Epithelial cell of esophagus (primary cell): ENCODE measurements around the gene PPP2R2C.

Source experiments
- DNase-seq: peaks from one replicate; pipeline ENCODE4 v3.0.0; 2010; ENCODE audit warnings: low read depth
- H3K4me3 ChIP-seq: 2 replicates; pipeline ENCODE4 v1.5.1; 2011; ENCODE audit warnings: mild to moderate bottlenecking, low read length, control low read depth
- CTCF ChIP-seq: IDR thresholded peaks from 2 replicates; pipeline ENCODE4 v1.5.1; 2011; ENCODE audit warnings: low read depth, mild to moderate bottlenecking, low read length, control low read depth, inconsistent platforms; ENCODE audit not compliant: insufficient read depth; ENCODE audit errors: missing control alignments

PPP2R2C gene

GRCh38 chr4:6385288-6385687, 87.1 kb downstream of the PPP2R2C start:
- no peak for DNase-seq
- H3K4me3 ChIP-seq = no peak overlapping the region
- no peak for TF ChIP-seq CTCF

GRCh38 chr4:6384541-6384940, 87.9 kb downstream of the PPP2R2C start:
- no peak for DNase-seq
- no peak overlapping the region for H3K4me3 ChIP-seq
- no peak for TF ChIP-seq CTCF

DNA sequence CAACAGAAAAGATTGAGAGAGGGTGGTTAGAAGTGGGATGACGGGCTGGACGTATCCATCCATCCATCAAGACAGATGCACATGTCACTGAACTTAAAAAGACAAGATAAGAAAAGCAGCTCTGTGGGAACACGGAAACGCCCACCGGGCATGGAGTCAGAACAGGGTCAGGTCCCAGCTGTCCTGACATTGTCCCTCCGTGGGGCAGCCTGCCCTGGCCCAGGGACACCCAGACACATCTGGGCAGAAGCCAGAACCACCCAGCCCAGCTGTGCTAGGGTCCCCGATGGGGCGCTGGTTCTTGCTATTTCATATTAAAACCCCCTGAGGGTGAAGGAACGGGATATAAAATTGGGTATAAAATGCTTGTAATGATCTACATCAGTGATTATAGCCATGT, 88.5 kb downstream of the PPP2R2C start:
- no peak for DNase-seq
- no peak overlapping the region for H3K4me3 ChIP-seq
- TF ChIP-seq CTCF = no peak

DNA sequence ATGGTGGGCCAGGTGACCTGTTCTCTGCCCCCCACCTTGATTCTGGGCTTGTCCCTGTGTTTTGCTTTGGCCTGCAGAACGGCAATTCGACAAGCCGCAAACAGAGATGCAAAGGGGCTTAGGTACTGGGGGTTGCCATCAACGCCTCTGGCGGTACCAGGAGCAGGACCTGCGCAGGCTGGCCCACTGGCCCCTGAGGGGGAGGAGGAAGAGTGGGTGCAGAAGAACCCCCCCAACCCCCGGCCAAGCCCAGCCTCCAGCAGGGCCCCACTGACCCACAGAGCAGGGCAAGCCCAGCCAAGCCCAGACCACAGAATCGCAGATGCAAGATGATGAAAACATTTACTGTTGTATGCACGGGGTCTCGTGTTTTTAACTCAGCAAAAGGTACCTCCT, 89.4 kb downstream of the PPP2R2C start:
- DNase-seq = no peak
- no peak for TF ChIP-seq CTCF

GRCh38 chr4:6381571-6382123, 90.8 kb downstream of the PPP2R2C start:
- TF ChIP-seq CTCF = no peak
- no peak for DNase-seq
- no peak overlapping the region for H3K4me3 ChIP-seq

More for the DNA sequence above, 89.4 kb downstream of the PPP2R2C start:
- H3K4me3 ChIP-seq = no peak overlapping the region

- H3K4me3 ChIP-seq = no peak overlapping the region
- no peak for TF ChIP-seq CTCF
- DNase-seq = no peak
These were observed 91.5 kb downstream of the PPP2R2C start for GRCh38 chr4:6380746-6381410.
